Thyroid gland (tissue), 4 donors: ENCODE data around the gene LRRC41.

Experiments
- CTCF ChIP-seq, 6 experiments: fragments of 200-600 bp in 3 of 6; fragments of 450-650 bp in 3 of 6; sonication (generic) in 3 of 6; IDR thresholded peaks; one replicate each; pipeline ENCODE4 v1.5.1; 2016 to 2019; ENCODE audit warnings: antibody characterized with exemption in 6 of 6, mild to moderate bottlenecking in 2 of 6, inconsistent platforms in 1 of 6, moderate library complexity in 1 of 6
- POLR2A ChIP-seq, 2 donors: fragments of 450-650 bp; IDR thresholded peaks; one replicate each; pipeline ENCODE4 v1.6.1; 2017; ENCODE audit warnings: antibody characterized with exemption in 2 of 2, mild to moderate bottlenecking in 2 of 2, moderate library complexity in 1 of 2

- no peak for TF ChIP-seq CTCF (IDR thresholded peaks at IDR 0.05)
- no peak for TF ChIP-seq POLR2A (IDR thresholded peaks at IDR 0.05)
Measured at GRCh38 chr1:46288485-46289133, 14.8 kb downstream of the LRRC41 start.
